Small intestine (tissue), 7 donors: ENCODE data around the gene OR51B5. TPM values are rescaled to one million over a fixed set of nuclear protein-coding genes. Genes with fewer than 3 reads are reported as not detected.
"Not testable (repeated sequence)": the region's sequence is repeated elsewhere in the genome, so short reads cannot be mapped to it uniquely, and the experiment has no call there.

Source experiments
- DNase-seq, 2 donors: peaks; one replicate each; pipeline versions ENCODE4 v3.0.0 to v3.0.0-alpha.2; 2013
- FAIRE-seq: peaks from 2 replicates; lab custom pipeline; 2012; peaks lifted over from hg19 to GRCh38; lab: Jason Lieb, UNC
- H3K27ac ChIP-seq, 3 donors: one replicate each; pipeline ENCODE4 v1.5.1; 2013; ENCODE audit warnings: low read length in 2 of 3, mild to moderate bottlenecking in 2 of 3, control low read depth in 1 of 3, inconsistent platforms in 1 of 3, low read depth in 1 of 3, moderate library complexity in 1 of 3
- H3K27me3 ChIP-seq, 3 donors: one replicate each; pipeline ENCODE4 v1.6.1; 2013; ENCODE audit warnings: low read length in 3 of 3, inconsistent platforms in 1 of 3; ENCODE audit not compliant: control insufficient read depth in 3 of 3, insufficient read depth in 3 of 3
- H3K36me3 ChIP-seq, 3 donors: one replicate each; pipeline ENCODE4 v1.6.1; 2013; ENCODE audit warnings: low read length in 3 of 3, inconsistent platforms in 1 of 3, low read depth in 1 of 3, mild to moderate bottlenecking in 1 of 3, moderate library complexity in 1 of 3; ENCODE audit not compliant: control insufficient read depth in 3 of 3, insufficient read depth in 2 of 3
- H3K4me1 ChIP-seq, 3 donors: one replicate each; pipeline ENCODE4 v1.6.1; 2013; ENCODE audit warnings: low read length in 2 of 3, inconsistent platforms in 1 of 3, low read depth in 1 of 3, mild to moderate bottlenecking in 1 of 3, moderate library complexity in 1 of 3; ENCODE audit not compliant: control insufficient read depth in 3 of 3, insufficient read depth in 2 of 3
- H3K4me3 ChIP-seq, 3 donors: one replicate each; pipeline ENCODE4 v1.5.1; 2013; ENCODE audit warnings: low read length in 3 of 3, control low read depth in 1 of 3, inconsistent platforms in 1 of 3, low read depth in 1 of 3, mild to moderate bottlenecking in 1 of 3, moderate library complexity in 1 of 3
- H3K9me3 ChIP-seq, 2 donors: one replicate each; pipeline ENCODE4 v1.6.1; 2013; ENCODE audit warnings: low read depth in 1 of 2, low read length in 1 of 2; ENCODE audit not compliant: control insufficient read depth in 2 of 2, insufficient read depth in 1 of 2
- WGBS, 3 donors: extraction: QIAGEN DNeasy Blood & Tissue Kit; methylation state at CpG; one replicate each; pipeline ENCODE4 v1.1.7; 2013; 5-methylcytosine and 5-hydroxymethylcytosine counted together
- polyA plus RNA-seq, 4 donors: library from polyadenylated mRNA; stranded (reverse) in 3 of 4; unstranded in 1 of 4; fragments of 200-250 nt in 3 of 4; fragments of 120-200 nt in 1 of 4; gene quantifications; one replicate each; pipeline versions ENCODE4 v1.2.1 to v1.2.3, GENCODE V29; 2013
- donor health status: healthy with polysubstance abuse.
- donor health status: control.
- donor health status: control.
- donor health status: Bipolar disorder and iron deficiency.
- donor health status: healthy.

The OR51B5 gene
- polyA plus RNA-seq, 4 donors = 0.15 TPM; not detected in 3

GRCh38 chr11:5367448-5368074 lies 24.2 kb upstream of the OR51B5 start:
- Histone ChIP-seq H3K36me3 (no peaks in the 10 kb centered on the region), H3K4me1 (no peaks in the 10 kb centered on the region), H3K4me3 (no peak overlapping the region), H3K9me3 (no peaks in the 10 kb centered on the region), H3K27ac (no peak overlapping the region), H3K27me3 (no peaks in the 10 kb centered on the region)
- FAIRE-seq (no peak), DNase-seq (no peak)
- 37 to 93% (median 81%) methylated on average over 2 of the region's 2 CpGs for WGBS, 3 donors

DNA sequence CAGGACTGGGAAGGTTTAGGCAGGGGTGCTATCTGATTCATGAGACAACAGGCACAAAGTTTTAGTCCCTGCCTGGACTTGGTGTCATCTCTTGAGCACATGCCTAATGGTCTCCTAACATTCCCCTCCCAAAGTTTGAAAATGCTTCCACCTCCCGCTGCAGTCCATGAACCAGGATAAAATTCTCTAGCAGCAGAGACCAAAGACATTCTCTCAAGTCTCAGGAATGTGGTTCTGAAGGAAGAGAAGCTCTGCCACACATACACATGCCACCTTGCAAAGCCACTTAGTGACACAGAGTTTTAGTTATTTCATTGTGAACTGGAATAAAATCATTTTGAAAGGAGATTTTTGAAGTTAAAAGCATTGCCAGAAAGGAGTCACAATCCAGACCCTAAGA lies 23.5 kb upstream of the OR51B5 start:
- WGBS, 3 donors = 0 to 65% (median 53%) methylated on average over 1 of the region's 1 CpG
- Histone ChIP-seq H3K27ac (no peak overlapping the region), H3K9me3 (no peaks in the 10 kb centered on the region), H3K36me3 (no peaks in the 10 kb centered on the region), H3K4me3 (no peak overlapping the region), H3K4me1 (no peaks in the 10 kb centered on the region), H3K27me3 (no peaks in the 10 kb centered on the region)
- DNase-seq (no peak), FAIRE-seq (no peak)

GRCh38 chr11:5366365-5366764 lies 23.0 kb upstream of the OR51B5 start:
- DNase-seq, H3K27ac ChIP-seq, H3K4me3 ChIP-seq, H3K9me3 ChIP-seq, FAIRE-seq, H3K27me3 ChIP-seq, H3K36me3 ChIP-seq, H3K4me1 ChIP-seq: not testable (repeated sequence)
- WGBS, 3 donors = 73 to 90% (median 89%) methylated on average over 6 of the region's 6 CpGs

DNA sequence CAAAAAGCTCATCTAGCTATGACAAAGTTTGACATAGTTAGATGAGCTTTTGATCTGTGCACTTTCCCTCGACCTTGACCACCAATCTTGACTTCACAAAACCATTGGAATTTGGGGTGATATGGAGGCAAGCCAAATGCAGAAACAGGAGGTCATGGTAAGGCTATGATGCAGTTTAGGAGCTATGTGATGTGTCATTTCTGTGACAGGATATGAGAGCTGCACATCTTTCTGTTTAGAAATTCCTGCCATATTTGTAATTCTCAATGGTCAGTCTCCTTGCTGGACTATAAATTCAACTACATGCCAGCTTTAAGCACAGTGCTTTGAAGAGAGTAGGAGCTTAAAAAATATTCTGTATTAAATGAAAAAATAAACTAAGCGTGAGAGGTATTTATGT lies 20.9 kb upstream of the OR51B5 start:
- FAIRE-seq = no peak
- WGBS, 3 donors = 18 to 53% (median 45%) methylated on average over 1 to 2 of the region's 2 CpGs
- no peaks in the 10 kb centered on the region for H3K27me3 ChIP-seq
- no peaks in the 10 kb centered on the region for H3K36me3 ChIP-seq
- DNase-seq = no peak
- H3K27ac ChIP-seq = no peak overlapping the region
- H3K4me3 ChIP-seq = no peak overlapping the region
- H3K9me3 ChIP-seq = no peaks in the 10 kb centered on the region
- no peaks in the 10 kb centered on the region for H3K4me1 ChIP-seq

GRCh38 chr11:5363679-5364078 lies 20.4 kb upstream of the OR51B5 start:
- H3K4me1 ChIP-seq = no peaks in the 10 kb centered on the region
- no peak overlapping the region for H3K4me3 ChIP-seq
- no peaks in the 10 kb centered on the region for H3K27me3 ChIP-seq
- WGBS, 3 donors = 83 to 93% (median 83%) methylated on average over 1 of the region's 1 CpG
- DNase-seq (no peak), FAIRE-seq (no peak)
- H3K9me3 ChIP-seq = no peaks in the 10 kb centered on the region
- no peak overlapping the region for H3K27ac ChIP-seq
- no peaks in the 10 kb centered on the region for H3K36me3 ChIP-seq

DNA sequence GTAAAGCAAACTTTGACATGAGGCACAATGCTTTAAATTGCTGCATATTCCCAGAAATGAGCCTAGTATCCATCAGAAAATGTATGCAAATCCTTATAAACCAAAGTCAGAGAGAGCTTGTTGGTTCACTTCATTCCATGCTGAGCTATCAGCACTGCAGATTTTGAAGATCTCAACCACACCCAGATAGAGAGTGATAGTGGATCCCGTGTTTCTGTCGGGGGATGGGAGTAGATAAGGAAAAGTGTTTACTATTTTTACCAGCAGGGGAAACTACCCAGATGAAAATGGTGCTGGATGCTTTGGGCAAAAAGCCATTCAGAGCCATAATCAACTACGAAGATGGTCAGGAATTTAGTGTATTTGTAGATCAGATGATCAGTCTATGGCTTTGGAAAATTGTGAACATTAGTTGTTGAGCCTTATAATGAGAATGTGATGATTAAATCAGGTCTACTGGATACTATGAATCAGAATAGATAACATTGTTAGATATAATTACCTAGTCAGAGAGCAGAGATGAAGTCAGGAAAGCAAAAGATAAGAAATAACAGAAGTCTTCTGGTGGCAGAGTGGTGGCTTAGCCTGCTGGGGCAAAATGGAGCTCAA lies 18.8 kb upstream of the OR51B5 start:
- H3K4me3 ChIP-seq = no peak overlapping the region
- no peaks in the 10 kb centered on the region for H3K27me3 ChIP-seq
- FAIRE-seq = no peak
- DNase-seq = no peak
- H3K36me3 ChIP-seq = no peaks in the 10 kb centered on the region
- H3K4me1 ChIP-seq = no peaks in the 10 kb centered on the region
- no peak overlapping the region for H3K27ac ChIP-seq
- no peaks in the 10 kb centered on the region for H3K9me3 ChIP-seq
- 51 to 59% (median 52%) methylated on average over 3 of the region's 3 CpGs for WGBS, 3 donors

DNA sequence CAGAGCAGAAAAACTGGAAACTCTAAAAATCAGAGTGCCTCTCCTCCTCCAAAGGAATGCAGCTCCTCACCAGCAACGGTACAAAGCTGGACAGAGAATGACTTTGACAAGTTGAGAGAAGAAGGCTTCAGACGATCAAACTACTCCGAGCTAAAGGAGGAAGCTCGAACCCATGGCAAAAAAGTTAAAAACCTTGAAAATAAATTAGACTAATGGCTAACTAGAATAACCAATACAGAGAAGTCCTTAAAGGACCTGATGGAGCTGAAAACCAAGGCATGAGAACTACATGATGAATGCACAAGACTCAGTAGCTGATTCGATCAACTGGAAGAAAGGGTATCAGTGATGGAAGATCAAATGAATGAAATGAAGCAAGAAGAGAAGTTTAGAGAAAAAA lies 12.7 kb upstream of the OR51B5 start:
- H3K27ac ChIP-seq, FAIRE-seq, H3K4me1 ChIP-seq, DNase-seq, H3K4me3 ChIP-seq, H3K9me3 ChIP-seq, H3K27me3 ChIP-seq, H3K36me3 ChIP-seq: not testable (repeated sequence)
- 81 to 88% (median 85%) methylated on average over 3 to 5 of the region's 5 CpGs for WGBS, 3 donors

DNA sequence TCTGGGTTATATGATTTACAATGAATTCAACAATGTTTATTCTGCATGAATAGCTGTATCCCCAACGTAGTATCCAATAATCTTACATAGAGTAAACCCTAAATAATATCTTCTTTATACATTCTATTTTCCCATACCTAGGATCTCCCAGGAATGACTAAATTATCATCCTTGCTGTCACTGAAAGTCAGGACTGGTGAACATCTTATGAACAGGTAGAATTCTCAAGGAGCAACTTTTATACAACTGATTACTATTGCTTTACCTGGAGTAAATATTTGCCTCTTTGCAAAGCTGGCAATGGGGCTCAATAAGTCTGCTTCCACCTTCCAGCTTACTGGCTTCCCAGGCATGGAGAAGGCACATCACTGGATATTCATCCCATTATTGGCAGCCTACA lies 7.9 kb upstream of the OR51B5 start, which contains the start of gene OR51B6:
TSS of gene OR51B6 (plus strand) at position 301 of the 400 bp plus-strand sequence. CDS start at position 301, 0 bp downstream.
- Histone ChIP-seq H3K36me3 (no peaks in the 10 kb centered on the region), H3K4me1 (no peaks in the 10 kb centered on the region), H3K27ac (no peak within 1 kb of the TSS), H3K27me3 (no peaks in the 10 kb centered on the region), H3K4me3 (no peak within 1 kb of the TSS), H3K9me3 (no peaks in the 10 kb centered on the region)
- DNase-seq (no peak), FAIRE-seq (no peak)
- WGBS, 3 donors = 31 to 44% (median 43%) methylated on average over 1 of the region's 1 CpG
